Stimulated activated CD4-positive, alpha-beta T cell treated with anti-CD3 and anti-CD28 coated beads, Interleukin-2, amount 100 ng/mL, for 48 hours (primary cell): Measurements from ENCODE around the gene TNFRSF18.
"Not testable (repeated sequence)": the region's sequence is repeated elsewhere in the genome, so short reads cannot be mapped to it uniquely, and the experiment has no call there.

Experiments
- DNase-seq, 2 donors: peaks; one replicate each; pipeline ENCODE4 v3.0.0-alpha.2; 2020

The TNFRSF18 gene

GRCh38 chr1:1206376-1206965 lies at the start of gene TNFRSF18:
Gene TNFRSF18 (minus strand): TSS chr1:1206592. CDS start chr1:1206571, 21 bp downstream.
- DNase-seq: no peak

GRCh38 chr1:1255611-1256010 lies 49.2 kb upstream of the TNFRSF18 start:
- DNase-seq: no peak

GRCh38 chr1:1255078-1255477 lies 48.7 kb upstream of the TNFRSF18 start:
- DNase-seq: no peak

- no peak for DNase-seq
Observed at GRCh38 chr1:1254667-1254998, 48.2 kb upstream of the TNFRSF18 start.

GRCh38 chr1:1253972-1254666 lies 47.7 kb upstream of the TNFRSF18 start:
- no peak for DNase-seq

- DNase-seq: no peak
Observed at GRCh38 chr1:1253314-1253713, 46.9 kb upstream of the TNFRSF18 start.

GRCh38 chr1:1250786-1251284 lies 44.4 kb upstream of the TNFRSF18 start:
- DNase-seq: peak; percentile 43 to 65

- not testable (repeated sequence) for DNase-seq
Observed at GRCh38 chr1:1248009-1248913, 41.9 kb upstream of the TNFRSF18 start.

GRCh38 chr1:1247341-1247913 lies 41.0 kb upstream of the TNFRSF18 start:
- DNase-seq: no peak

- DNase-seq: no peak
Observed at GRCh38 chr1:1246577-1247340, 40.4 kb upstream of the TNFRSF18 start, which contains the start of gene C1QTNF12. Gene C1QTNF12 (minus strand): TSS chr1:1246722. CDS start chr1:1246690, 32 bp downstream.

GRCh38 chr1:1245817-1246576 lies 39.6 kb upstream of the TNFRSF18 start:
- DNase-seq: no peak

GRCh38 chr1:1245178-1245816 lies 38.9 kb upstream of the TNFRSF18 start:
- DNase-seq: no peak

- no peak for DNase-seq
Observed at GRCh38 chr1:1244192-1244811, 37.9 kb upstream of the TNFRSF18 start.

GRCh38 chr1:1243807-1244191 lies 37.4 kb upstream of the TNFRSF18 start:
- DNase-seq: no peak

- DNase-seq: no peak
Observed at GRCh38 chr1:1243266-1243660, 36.9 kb upstream of the TNFRSF18 start.

- no peak for DNase-seq
Observed at GRCh38 chr1:1242461-1243265, 36.3 kb upstream of the TNFRSF18 start.

- no peak for DNase-seq
Observed at GRCh38 chr1:1241588-1242219, 35.3 kb upstream of the TNFRSF18 start.

GRCh38 chr1:1240822-1241587 lies 34.6 kb upstream of the TNFRSF18 start:
- no peak for DNase-seq
